IMR-90 (cell line): Measurements from ENCODE around the gene SLAMF9. TPM values are rescaled to one million over a fixed set of nuclear protein-coding genes. Genes with fewer than 3 reads are reported as not detected.

Experiments used
- ATAC-seq: fragments of 200-7000 bp; cut with Tn5 transposase; 2 replicates; pipeline ENCODE4 v1.9.1; 2020; ENCODE audit warnings: low read depth, mild to moderate bottlenecking, moderate library complexity
- BruUV-seq: library from RNA; stranded (reverse); fragments of 400-500 nt; replicated peaks from 2 replicates; lab custom pipeline; 2021; lab: Mats Ljungman, UMichigan
- CTCF ChIA-PET: fragments of 300-600 bp; formaldehyde crosslinking; extraction: SDS; loops from one replicate; lab custom pipeline; 2021; ENCODE audit warnings: antibody characterized with exemption; lab: Yijun Ruan, JAX
- POLR2A ChIA-PET: fragments of 300-600 bp; sonication (Branson Sonifier 250); formaldehyde crosslinking; loops from one replicate; lab custom pipeline; 2022; ENCODE audit warnings: antibody characterized with exemption; ENCODE audit not compliant: unreplicated experiment; lab: Charles Lee
- DNase-seq: peaks from one replicate; pipeline ENCODE4 v3.0.0; 2013
- H2AFZ ChIP-seq: replicated peaks from 2 replicates; pipeline ENCODE3; 2013; ENCODE audit warnings: low read length, mild to moderate bottlenecking; ENCODE audit not compliant: poor library complexity
- H2AK5ac ChIP-seq: 2 replicates; pipeline ENCODE4 v1.6.1; 2013; ENCODE audit warnings: low read depth, low read length, inconsistent platforms
- H2AK9ac ChIP-seq: replicated peaks from 2 replicates; pipeline ENCODE3; 2013; ENCODE audit warnings: mild to moderate bottlenecking, low read depth, low read length, moderate library complexity; ENCODE audit not compliant: poor library complexity
- H2BK120ac ChIP-seq: 2 replicates; pipeline ENCODE4 v1.6.1; 2013; ENCODE audit warnings: low read depth, low read length, inconsistent platforms
- H2BK15ac ChIP-seq: 3 replicates; pipeline ENCODE4 v1.6.1; 2013; ENCODE audit warnings: low read depth, low read length, inconsistent platforms
- H2BK20ac ChIP-seq: 2 replicates; pipeline ENCODE4 v1.6.1; 2013; ENCODE audit warnings: low read depth, mild to moderate bottlenecking, inconsistent platforms, low read length, moderate library complexity
- H2BK5ac ChIP-seq: 2 replicates; pipeline ENCODE4 v1.6.1; 2013; ENCODE audit warnings: mild to moderate bottlenecking, low read depth, low read length, inconsistent platforms; ENCODE audit not compliant: poor library complexity, severe bottlenecking
- H3K14ac ChIP-seq: replicated peaks from 2 replicates; pipeline ENCODE4 v1.6.1; 2013; ENCODE audit warnings: low read depth, low read length, inconsistent platforms
- H3K18ac ChIP-seq: 2 replicates; pipeline ENCODE4 v1.6.1; 2013; ENCODE audit warnings: low read depth, low read length, control low read depth
- H3K23ac ChIP-seq: 2 replicates; pipeline ENCODE4 v1.6.1; 2013; ENCODE audit warnings: low read depth, low read length, inconsistent platforms
- H3K27ac ChIP-seq: 2 replicates; pipeline ENCODE4 v1.5.1; 2013; ENCODE audit warnings: mild to moderate bottlenecking, control low read depth, low read length; ENCODE audit not compliant: insufficient read depth
- H3K27me3 ChIP-seq: 2 replicates; pipeline ENCODE4 v1.6.1; 2013; ENCODE audit warnings: low read length; ENCODE audit not compliant: control insufficient read depth, insufficient read depth
- H3K36me3 ChIP-seq: 2 replicates; pipeline ENCODE4 v1.6.1; 2013; ENCODE audit warnings: low read length, mixed read lengths; ENCODE audit not compliant: control insufficient read depth, insufficient read depth
- H3K4ac ChIP-seq: 2 replicates; pipeline ENCODE4 v1.6.1; 2013; ENCODE audit warnings: low read depth, low read length, inconsistent platforms
- H3K4me1 ChIP-seq: 2 replicates; pipeline ENCODE4 v1.6.1; 2013; ENCODE audit warnings: low read length, mixed read lengths; ENCODE audit not compliant: control insufficient read depth, insufficient read depth
- H3K4me2 ChIP-seq: 2 replicates; pipeline ENCODE4 v1.6.1; 2013; ENCODE audit warnings: low read depth, mild to moderate bottlenecking, control low read depth, low read length, moderate library complexity
- H3K4me3 ChIP-seq: 2 replicates; pipeline ENCODE4 v1.5.1; 2013; ENCODE audit warnings: low read depth, mild to moderate bottlenecking, control low read depth, low read length, moderate library complexity; ENCODE audit not compliant: insufficient read depth
- H3K56ac ChIP-seq: 2 replicates; pipeline ENCODE4 v1.6.1; 2013; ENCODE audit warnings: low read length, inconsistent platforms; ENCODE audit not compliant: insufficient read depth; ENCODE audit errors: extremely low read depth
- H3K79me1 ChIP-seq, 2 experiments: 2 replicates each; pipeline ENCODE4 v1.6.1; 2013; ENCODE audit warnings: low read length in 2 of 2, inconsistent platforms in 1 of 2, low read depth in 1 of 2
- H3K9ac ChIP-seq: 2 replicates; pipeline ENCODE4 v1.6.1; 2013; ENCODE audit warnings: low read depth, low read length, control low read depth
- H3K9me1 ChIP-seq: 2 replicates; pipeline ENCODE4 v1.6.1; 2013; ENCODE audit warnings: low read length, inconsistent platforms; ENCODE audit not compliant: insufficient read depth
- H3K9me3 ChIP-seq: 2 replicates; pipeline ENCODE4 v1.6.1; 2013; ENCODE audit warnings: low read length; ENCODE audit not compliant: control insufficient read depth, insufficient read depth
- H4K20me1 ChIP-seq: 2 replicates; pipeline ENCODE4 v1.6.1; 2013; ENCODE audit warnings: low read length, inconsistent platforms; ENCODE audit not compliant: insufficient read depth
- H4K5ac ChIP-seq: 2 replicates; pipeline ENCODE4 v1.6.1; 2013; ENCODE audit warnings: mild to moderate bottlenecking, low read depth, low read length, control low read depth
- H4K8ac ChIP-seq, 2 experiments: 2 replicates each; pipeline ENCODE4 v1.6.1; 2013; ENCODE audit warnings: low read depth in 2 of 2, low read length in 2 of 2, control low read depth in 1 of 2, inconsistent platforms in 1 of 2
- H4K91ac ChIP-seq: 2 replicates; pipeline ENCODE4 v1.6.1; 2013; ENCODE audit warnings: low read depth, low read length, inconsistent platforms; ENCODE audit not compliant: insufficient read depth
- BHLHE40 ChIP-seq: fragments of 150-350 bp; IDR thresholded peaks from 2 replicates; pipeline ENCODE4 v1.6.1; 2016; ENCODE audit warnings: mild to moderate bottlenecking, low read depth, low read length
- CEBPB ChIP-seq: IDR thresholded peaks from 2 replicates; pipeline ENCODE4 v1.6.1; 2012; ENCODE audit warnings: low read depth, low read length, improper control_type of control experiment
- CHD1 ChIP-seq: IDR thresholded peaks from 2 replicates; pipeline ENCODE4 v1.6.1; 2012; ENCODE audit warnings: low read depth, low read length, improper control_type of control experiment
- CTCF ChIP-seq: conservative IDR thresholded peaks from 2 replicates; pipeline ENCODE4 v1.5.1; 2012; ENCODE audit warnings: mild to moderate bottlenecking, low read depth, low read length, improper control_type of control experiment
- FOS ChIP-seq: fragments of 150-350 bp; IDR thresholded peaks from 2 replicates; pipeline ENCODE4 v1.6.1; 2016; ENCODE audit warnings: low read depth, low read length
- MAFK ChIP-seq: IDR thresholded peaks from 2 replicates; pipeline ENCODE4 v1.6.1; 2012; ENCODE audit warnings: low read depth, low read length, improper control_type of control experiment
- MAZ ChIP-seq: IDR thresholded peaks from 2 replicates; pipeline ENCODE4 v1.6.1; 2012; ENCODE audit warnings: low read depth, mild to moderate bottlenecking, low read length, improper control_type of control experiment, moderate library complexity, borderline replicate concordance
- MXI1 ChIP-seq: IDR thresholded peaks from 2 replicates; pipeline ENCODE4 v1.6.1; 2012; ENCODE audit warnings: low read depth, mild to moderate bottlenecking, low read length, moderate library complexity, borderline replicate concordance
- NFE2L2 ChIP-seq: fragments of 150-350 bp; IDR thresholded peaks from 2 replicates; pipeline ENCODE4 v1.6.1; 2016; ENCODE audit warnings: low read depth, mild to moderate bottlenecking, low read length
- POLR2A ChIP-seq: IDR thresholded peaks from 2 replicates; pipeline ENCODE4 v1.6.1; 2012; ENCODE audit warnings: mild to moderate bottlenecking, low read depth, low read length
- RCOR1 ChIP-seq: IDR thresholded peaks from 2 replicates; pipeline ENCODE4 v1.6.1; 2012; ENCODE audit warnings: mild to moderate bottlenecking, low read length, improper control_type of control experiment; ENCODE audit not compliant: insufficient replicate concordance
- RFX5 ChIP-seq: IDR thresholded peaks from 2 replicates; pipeline ENCODE4 v1.8.0; 2012; ENCODE audit warnings: low read depth, mild to moderate bottlenecking, low read length, moderate library complexity
- SMC3 ChIP-seq: fragments of 150-350 bp; IDR thresholded peaks from 2 replicates; pipeline ENCODE4 v1.6.1; 2016; ENCODE audit warnings: low read depth, mild to moderate bottlenecking, antibody characterized with exemption, low read length, moderate library complexity
- USF2 ChIP-seq: fragments of 150-350 bp; IDR thresholded peaks from 2 replicates; pipeline ENCODE4 v1.6.1; 2017; ENCODE audit warnings: mild to moderate bottlenecking, antibody characterized with exemption, low read length, low read depth
- WGBS, 2 experiments: methylation state at CpG; one replicate each; pipeline versions ENCODE4 v1.1.5 to v1.1.7; 2013; ENCODE audit warnings: missing lambda C conversion rate in 2 of 2; ENCODE audit not compliant: insufficient read length in 1 of 2; ENCODE audit errors: extremely low coverage in 2 of 2; 5-methylcytosine and 5-hydroxymethylcytosine counted together
- dilution Hi-C: fragments of 300-500 bp; cut with HindIII; formaldehyde crosslinking; loops from one replicate; pipeline ENCODE4 v1.14.3; 2018; ENCODE audit warnings: low sequenced_read_pairs; ENCODE audit not compliant: unreplicated experiment
- in situ Hi-C: fragments of 300-500 bp; cut with MboI; formaldehyde crosslinking; loops from 3 replicates; pipeline ENCODE4 v1.14.3; 2019; ENCODE audit warnings: low sequenced_read_pairs, inconsistent platforms, mixed read lengths
- intact Hi-C: fragments of 100-400 bp; cut with micrococcal nuclease; formaldehyde crosslinking; loops from 2 replicates; pipeline ENCODE4 v1.10.0; 2022
- polyA plus RNA-seq, 3 experiments: library from polyadenylated mRNA; depleted of rRNA; stranded (reverse); fragments of >200 nt; gene quantifications; 2 replicates each; pipeline ENCODE4 v1.2.3, GENCODE V29; 2012; ENCODE audit warnings: low replicate concordance in 1 of 3
- total RNA-seq: library from RNA; depleted of rRNA; stranded (reverse); fragments of >200 nt; gene quantifications from 2 replicates; pipeline ENCODE4 v1.2.3, GENCODE V29; 2012

SLAMF9 gene
- total and polyA plus RNA-seq, 2 of the 4 experiments (the other 2 are of a cell fraction) = 0.18 to 0.67 TPM

- no peak overlapping the region for H3K4me2 ChIP-seq
- peaks cover 13% of the 10 kb centered on the region; the same call in 1 of the 2 replicates for H4K20me1 ChIP-seq
- BruUV-seq = no TSS peak
- no peak overlapping the region for H3K4me3 ChIP-seq
- peaks cover 27% of the 10 kb centered on the region for H3K4me1 ChIP-seq
- DNase-seq (no peak), ATAC-seq (no peak)
- peak overlapping the region; percentile 30; the same call in 1 of the 2 replicates for H3K18ac ChIP-seq
- H3K27me3 ChIP-seq = no peaks in the 10 kb centered on the region
- peak overlapping the region; percentile 23 for H2AK9ac ChIP-seq
- no peak overlapping the region for H3K27ac ChIP-seq
- H3K9ac ChIP-seq = no peak overlapping the region
- no peak overlapping the region for H3K56ac ChIP-seq
- ChIA-PET POLR2A (no interaction called here), CTCF (interaction anchor here (1.2 kb wide), 1 partner anchor 95 kb away, joined by 3 read pairs; no protein-coding TSS in a partner anchor)
- H4K91ac ChIP-seq = peak overlapping the region; percentile 87
- dilution Hi-C loops = no loop called here
- H3K36me3 ChIP-seq = 0 out of 2 replicates have a peak, but pooled peaks cover 2% of the 10 kb centered on the region
- in situ Hi-C loops = no loop called here
- WGBS, 2 experiments = no CpG with 5 or more reads among the region's 6 CpGs
- peak overlapping the region; percentile 72 for H2BK120ac ChIP-seq
- H3K4ac ChIP-seq = peak overlapping the region; percentile 22
- H3K79me1 ChIP-seq = peaks cover 0 to 36% of the 10 kb centered on the region in 2 experiments; a peak in 2 of 4 replicates
- H3K23ac ChIP-seq = no peak overlapping the region; the same call in 1 of the 2 replicates
- H2AK5ac ChIP-seq = peak overlapping the region; percentile 81; the same call in 1 of the 2 replicates
- H2BK5ac ChIP-seq = peak overlapping the region; percentile 90
- peak overlapping the region; percentile 83; the same call in 2 of the 3 replicates for H2BK15ac ChIP-seq
- H2AFZ ChIP-seq = no peak overlapping the region
- peak overlapping the region; percentile 48 to 86; a peak in 2 of 4 replicates for H4K8ac ChIP-seq
- peak overlapping the region; percentile 46 for H2BK20ac ChIP-seq
- peak overlapping the region; percentile 70; the same call in 1 of the 2 replicates for H3K14ac ChIP-seq
- H4K5ac ChIP-seq = no peak overlapping the region
- no peaks in the 10 kb centered on the region for H3K9me3 ChIP-seq
- intact Hi-C loops = no loop called here
- peaks cover 33% of the 10 kb centered on the region for H3K9me1 ChIP-seq
- TF ChIP-seq FOS (no peak), MXI1 (no peak), CEBPB (no peak), NFE2L2 (no peak), CTCF (no peak), RFX5 (no peak), POLR2A (no peak), SMC3 (no peak), USF2 (no peak), MAZ (no peak), BHLHE40 (no peak), RCOR1 (no peak), MAFK (no peak), CHD1 (no peak)
Measured at GRCh38 chr1:159911326-159912070, 42.5 kb downstream of the SLAMF9 start.
